ENCODE results near the gene CCND2.

CCND2 gene

DNA sequence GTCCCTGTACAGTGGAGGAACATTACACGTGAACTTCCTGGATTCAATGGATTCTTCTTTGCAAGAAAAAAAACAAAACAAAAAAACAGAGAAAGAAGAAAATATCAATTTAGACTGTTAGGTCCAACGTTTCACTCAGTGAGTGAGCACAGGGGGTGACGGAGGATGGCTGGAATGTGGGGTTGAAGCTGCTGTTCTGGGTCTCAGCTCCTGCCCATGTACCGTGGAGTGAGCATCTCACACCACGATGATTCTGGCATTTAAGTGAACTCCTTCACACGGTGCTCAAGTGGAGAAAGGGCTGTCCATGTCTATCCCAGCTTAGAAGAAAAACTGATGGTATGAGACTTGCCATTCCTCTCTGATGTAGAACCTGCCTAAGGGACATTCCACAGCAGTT lies 23.2 kb downstream of the CCND2 start:
- FAIRE-seq, result no peak
- DNase-seq (ENCODE audit: insufficient read length), result no peak
- TF ChIP-seq POLR2A (IDR thresholded peaks at IDR 0.05; ENCODE audit: low read depth, low read length) (0 out of 2 replicates have a peak, but pooled peaks have one; percentile 29), TAF1 (IDR thresholded peaks at IDR 0.05; ENCODE audit: borderline replicate concordance, low read depth, low read length) (no peak), POLR2AphosphoS5 (IDR thresholded peaks at IDR 0.05; ENCODE audit: low read depth, low read length) (peak; percentile 53; the same call in 1 of the 2 replicates)

DNA sequence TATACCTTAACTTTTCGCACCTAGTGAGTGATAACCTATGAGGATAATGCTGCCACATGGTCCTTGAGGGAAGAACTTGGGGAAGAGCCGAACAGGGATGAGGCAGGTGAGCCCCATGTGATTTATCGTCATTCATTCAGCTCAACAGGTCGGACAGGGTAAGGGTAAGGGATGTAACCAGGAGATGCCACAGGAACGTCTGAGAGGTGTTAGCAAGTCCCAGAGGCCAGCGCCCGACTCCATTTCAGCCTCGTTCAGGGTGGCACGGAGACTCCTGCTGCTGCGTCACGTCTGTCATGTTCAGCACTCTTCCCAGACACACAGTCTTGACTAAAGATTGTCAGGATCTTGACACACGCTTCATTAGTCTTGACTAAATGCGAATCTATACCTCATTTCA lies 24.1 kb downstream of the CCND2 start:
- DNase-seq (ENCODE audit: insufficient read length) (no peak), FAIRE-seq (no peak)
- peak; percentile 56; the same call in 1 of the 2 replicates for TF ChIP-seq POLR2AphosphoS5 (IDR thresholded peaks at IDR 0.05; ENCODE audit: low read depth, low read length)
- 0 out of 2 replicates have a peak, but pooled peaks have one; percentile 30 for TF ChIP-seq POLR2A (IDR thresholded peaks at IDR 0.05; ENCODE audit: low read depth, low read length)
- no peak for TF ChIP-seq TAF1 (IDR thresholded peaks at IDR 0.05; ENCODE audit: borderline replicate concordance, low read depth, low read length)

DNA sequence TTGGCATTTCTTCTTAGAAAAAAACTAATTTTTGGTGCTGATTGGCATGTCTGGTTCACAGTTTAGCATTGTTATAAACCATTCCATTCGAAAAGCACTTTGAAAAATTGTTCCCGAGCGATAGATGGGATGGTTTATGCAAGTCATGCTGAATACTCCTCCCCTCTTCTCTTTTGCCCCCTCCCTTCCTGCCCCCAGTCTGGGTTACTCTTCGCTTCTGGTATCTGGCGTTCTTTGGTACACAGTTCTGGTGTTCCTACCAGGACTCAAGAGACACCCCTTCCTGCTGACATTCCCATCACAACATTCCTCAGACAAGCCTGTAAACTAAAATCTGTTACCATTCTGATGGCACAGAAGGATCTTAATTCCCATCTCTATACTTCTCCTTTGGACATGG lies 27.3 kb downstream of the CCND2 start:
- TF ChIP-seq POLR2AphosphoS5 (IDR thresholded peaks at IDR 0.05; ENCODE audit: low read depth, low read length) (no peak), TAF1 (IDR thresholded peaks at IDR 0.05; ENCODE audit: borderline replicate concordance, low read depth, low read length) (no peak)
- no peak for FAIRE-seq
- DNase-seq (ENCODE audit: insufficient read length), result no peak

DNA sequence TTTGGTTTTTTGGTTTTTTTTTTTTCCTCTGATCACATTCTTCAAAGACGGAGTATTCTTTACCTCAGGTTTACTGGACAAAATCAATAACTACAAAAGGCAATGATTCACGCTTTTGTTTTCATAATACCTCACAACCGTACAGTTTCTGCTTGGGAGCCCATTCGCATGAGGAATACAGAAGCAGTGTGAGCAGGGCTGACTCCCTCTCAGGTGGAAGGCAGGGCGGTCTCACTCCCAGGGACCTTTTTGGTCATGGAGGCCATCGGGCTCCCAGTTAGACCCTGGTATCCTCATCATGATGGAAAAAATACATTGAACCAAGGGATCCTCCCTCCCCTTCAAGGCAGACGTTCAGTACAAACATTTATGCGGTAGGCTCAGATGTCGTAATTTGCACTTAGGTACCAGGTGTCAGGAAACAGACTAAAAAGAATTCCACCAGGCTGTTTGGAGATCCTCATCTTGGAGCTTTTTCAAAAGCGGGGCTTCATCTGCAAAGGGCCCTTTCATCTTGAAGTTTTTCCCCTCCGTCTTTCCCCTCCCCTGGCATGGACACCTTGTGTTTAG lies 28.5 kb downstream of the CCND2 start:
- TF ChIP-seq TAF1 (IDR thresholded peaks at IDR 0.05; ENCODE audit: borderline replicate concordance, low read depth, low read length) (no peak), POLR2A (IDR thresholded peaks at IDR 0.05; ENCODE audit: low read depth, low read length) (no peak), POLR2AphosphoS5 (IDR thresholded peaks at IDR 0.05; ENCODE audit: low read depth, low read length) (no peak)
- FAIRE-seq (no peak), DNase-seq (ENCODE audit: insufficient read length) (no peak)

- FAIRE-seq (no peak), DNase-seq (ENCODE audit: insufficient read length) (no peak)
- TF ChIP-seq POLR2AphosphoS5 (IDR thresholded peaks at IDR 0.05; ENCODE audit: low read depth, low read length) (0 out of 2 replicates have a peak, but pooled peaks have one; percentile 19), TAF1 (IDR thresholded peaks at IDR 0.05; ENCODE audit: borderline replicate concordance, low read depth, low read length) (no peak)
Observed at GRCh38 chr12:4302881-4303280, 29.3 kb downstream of the CCND2 start.

- FAIRE-seq, result no peak
- no peak for DNase-seq (ENCODE audit: insufficient read length)
- TF ChIP-seq POLR2A (IDR thresholded peaks at IDR 0.05; ENCODE audit: low read depth, low read length), result no peak
Observed at GRCh38 chr12:4303750-4304149, 30.2 kb downstream of the CCND2 start.

DNA sequence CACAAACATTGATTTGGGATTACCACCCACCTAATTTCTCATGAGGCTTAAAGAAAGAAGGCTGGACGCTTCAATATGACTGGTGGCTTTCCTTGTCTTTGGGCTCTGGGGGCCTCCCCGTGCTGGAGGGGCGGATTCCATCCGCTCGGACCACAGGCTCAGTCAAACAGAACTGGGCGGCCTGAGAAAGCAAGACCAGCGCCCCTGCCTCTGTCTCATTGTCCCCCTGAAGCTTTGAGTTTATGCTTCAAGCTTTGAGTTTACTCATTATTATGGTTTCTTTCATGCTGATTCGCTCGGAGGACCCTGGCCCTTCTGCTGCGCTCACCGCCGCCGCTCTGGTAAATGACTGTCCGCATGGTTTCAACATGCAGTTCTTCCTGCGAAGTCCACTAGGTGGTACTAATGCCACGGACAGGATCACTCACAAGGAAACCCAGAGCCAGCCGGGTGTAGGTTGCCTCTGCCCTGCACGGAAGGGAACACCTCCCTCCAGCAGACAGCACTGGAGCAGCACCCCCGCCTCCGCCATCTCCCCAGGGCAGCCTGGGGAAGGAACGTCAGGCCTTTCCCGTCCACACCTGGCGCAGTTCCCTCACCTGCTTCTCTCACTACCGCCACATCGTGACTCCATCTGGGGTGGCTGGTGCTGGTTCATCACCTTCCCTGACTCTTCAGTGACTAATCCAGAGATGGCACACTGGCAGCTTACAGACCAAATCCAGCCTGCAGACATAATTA lies 34.2 kb downstream of the CCND2 start:
- no peak for DNase-seq (ENCODE audit: insufficient read length)
- FAIRE-seq, result no peak
- no peak for TF ChIP-seq POLR2AphosphoS5 (IDR thresholded peaks at IDR 0.05; ENCODE audit: low read depth, low read length)
- no peak for TF ChIP-seq TAF1 (IDR thresholded peaks at IDR 0.05; ENCODE audit: borderline replicate concordance, low read depth, low read length)
- no peak for TF ChIP-seq POLR2A (IDR thresholded peaks at IDR 0.05; ENCODE audit: low read depth, low read length)

DNA sequence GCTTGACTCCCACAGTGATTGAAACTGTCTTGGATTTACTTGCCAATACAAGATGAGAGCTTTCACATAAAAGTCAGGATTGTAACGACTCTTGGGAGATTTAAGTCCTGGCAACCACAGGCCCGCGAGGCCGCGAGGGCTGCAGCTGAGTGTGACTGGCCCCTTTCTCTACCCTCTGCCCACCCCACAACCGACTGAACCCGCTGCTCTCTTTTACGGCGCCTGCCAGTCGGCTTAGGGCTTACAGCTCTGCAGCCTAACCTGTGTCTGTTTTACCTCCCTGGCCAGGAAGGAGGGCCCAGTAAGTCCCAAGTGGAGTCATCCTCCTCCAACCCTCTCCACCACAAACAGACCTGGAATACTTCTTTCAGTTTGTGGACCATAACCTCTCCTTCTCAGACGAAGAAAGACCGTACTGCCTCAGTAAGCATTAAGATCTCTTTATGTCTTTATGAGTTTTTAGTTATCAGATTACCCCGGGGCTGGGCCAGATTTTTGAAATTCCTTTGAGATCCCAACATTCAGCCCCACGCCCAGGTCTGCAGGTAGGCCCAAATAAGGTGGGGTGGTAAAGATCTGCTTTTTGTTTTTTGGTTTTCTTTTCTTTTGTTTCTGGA lies 34.9 kb downstream of the CCND2 start:
- no peak for FAIRE-seq

GRCh38 chr12:4311776-4312175 lies 38.2 kb downstream of the CCND2 start:
- DNase-seq (ENCODE audit: insufficient read length) (no peak), FAIRE-seq (no peak)
- TF ChIP-seq POLR2A (IDR thresholded peaks at IDR 0.05; ENCODE audit: low read depth, low read length) (no peak), POLR2AphosphoS5 (IDR thresholded peaks at IDR 0.05; ENCODE audit: low read depth, low read length) (no peak)

More for the DNA sequence above, 34.9 kb downstream of the CCND2 start:
- TF ChIP-seq TAF1 (IDR thresholded peaks at IDR 0.05; ENCODE audit: borderline replicate concordance, low read depth, low read length) (no peak), POLR2AphosphoS5 (IDR thresholded peaks at IDR 0.05; ENCODE audit: low read depth, low read length) (no peak), POLR2A (IDR thresholded peaks at IDR 0.05; ENCODE audit: low read depth, low read length) (no peak)
- DNase-seq (ENCODE audit: insufficient read length), result no peak

GRCh38 chr12:4312251-4312650 lies 38.7 kb downstream of the CCND2 start:
- no peak for FAIRE-seq
- TF ChIP-seq POLR2A (IDR thresholded peaks at IDR 0.05; ENCODE audit: low read depth, low read length), result no peak
- TF ChIP-seq TAF1 (IDR thresholded peaks at IDR 0.05; ENCODE audit: borderline replicate concordance, low read depth, low read length), result no peak
- no peak for TF ChIP-seq POLR2AphosphoS5 (IDR thresholded peaks at IDR 0.05; ENCODE audit: low read depth, low read length)
- no peak for DNase-seq (ENCODE audit: insufficient read length)

- DNase-seq (ENCODE audit: insufficient read length), result no peak
- TF ChIP-seq TAF1 (IDR thresholded peaks at IDR 0.05; ENCODE audit: borderline replicate concordance, low read depth, low read length) (no peak), POLR2A (IDR thresholded peaks at IDR 0.05; ENCODE audit: low read depth, low read length) (no peak), POLR2AphosphoS5 (IDR thresholded peaks at IDR 0.05; ENCODE audit: low read depth, low read length) (no peak)
- FAIRE-seq, result no peak
Observed at GRCh38 chr12:4320497-4320852, 46.9 kb downstream of the CCND2 start.

All from GM12892 (cell line).